ENCODE data around the gene ACSF2. TPM values are rescaled to one million over a fixed set of nuclear protein-coding genes. Genes with fewer than 3 reads are reported as not detected.
"Not testable (repeated sequence)": the region's sequence is repeated elsewhere in the genome, so short reads cannot be mapped to it uniquely, and the experiment has no call there.

Gene ACSF2
- total RNA-seq, 1 experiment from 2014 or later = 63.5 TPM

DNA sequence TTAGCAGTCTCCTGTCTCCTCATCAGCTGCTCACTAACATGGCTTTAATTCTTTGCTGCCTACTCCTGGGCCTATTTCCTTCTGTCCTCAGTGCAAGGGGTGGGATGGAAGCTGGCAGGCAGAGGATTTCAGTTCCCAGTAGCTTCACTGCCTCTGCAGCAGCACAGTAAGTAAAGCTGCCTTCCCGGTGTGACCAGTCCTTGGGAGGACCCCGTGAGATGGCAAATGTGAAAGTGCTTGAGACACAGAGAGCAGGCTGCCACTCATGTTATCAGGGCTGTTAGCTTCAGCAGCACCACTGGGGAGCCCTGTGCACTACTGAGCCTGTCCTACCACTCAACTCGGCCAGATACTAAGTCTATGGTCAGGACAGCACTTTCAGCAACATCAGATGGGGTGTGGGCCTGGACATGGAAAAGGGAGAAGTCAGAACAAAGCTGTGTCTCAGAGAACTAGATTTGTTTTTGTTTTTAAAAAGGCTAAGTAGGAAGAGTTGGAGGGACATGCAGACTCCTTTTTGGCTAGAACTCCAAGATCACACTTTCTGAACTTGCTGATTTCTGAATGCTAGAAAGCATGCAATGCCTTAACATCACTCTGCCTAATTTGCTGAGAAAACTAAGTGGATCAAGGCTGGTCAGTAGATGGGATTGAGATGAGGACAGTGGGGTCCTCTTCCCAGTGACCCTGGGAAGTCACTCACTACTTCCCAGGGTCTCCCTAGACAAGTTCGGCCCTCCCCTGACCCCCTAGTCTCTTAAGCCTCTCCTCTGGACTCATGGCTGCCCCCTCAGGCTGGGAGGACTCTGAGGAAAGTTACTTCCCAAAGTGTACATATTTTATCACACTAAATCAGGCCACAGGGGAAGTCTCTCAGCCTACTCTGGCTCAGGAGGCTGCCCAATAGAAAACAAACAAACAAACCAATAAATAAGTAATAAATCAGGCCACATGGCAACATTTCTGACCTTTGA lies 1.1 kb downstream of the ACSF2 start:
- H3K4me3 ChIP-seq (ENCODE audit: low read length) = peak overlapping the region; percentile 86
- H3K79me2 ChIP-seq (ENCODE audit: low read length) = peaks cover 38% of the 10 kb centered on the region
- H3K4me1 ChIP-seq (ENCODE audit: low read length) = peaks cover 47% of the 10 kb centered on the region
- H3K27ac ChIP-seq (ENCODE audit: low read length) = peak overlapping the region; percentile 66
- no peaks in the 10 kb centered on the region for H3K36me3 ChIP-seq (ENCODE audit: insufficient read depth, low read length)
- DNase-seq = peak; percentile 68
- no peaks in the 10 kb centered on the region for H4K20me1 ChIP-seq (ENCODE audit: insufficient read depth, low read depth, low read length)
- peak overlapping the region; percentile 75 for H3K4me2 ChIP-seq (ENCODE audit: low read depth, low read length, poor library complexity, severe bottlenecking)
- peak overlapping the region; percentile 83 for H3K9ac ChIP-seq (ENCODE audit: low read length)
- H3K9me2 ChIP-seq (replicated peaks; ENCODE audit: insufficient read depth, low read length) = no peaks in the 10 kb centered on the region
- 0 out of 2 replicates have a peak overlapping the region, but pooled peaks have one; percentile 4 for H2AFZ ChIP-seq (ENCODE audit: low read length)
- H3K9me3 ChIP-seq (ENCODE audit: low read length) = no peaks in the 10 kb centered on the region
- no peaks in the 10 kb centered on the region for H3K27me3 ChIP-seq (ENCODE audit: low read length)

DNA sequence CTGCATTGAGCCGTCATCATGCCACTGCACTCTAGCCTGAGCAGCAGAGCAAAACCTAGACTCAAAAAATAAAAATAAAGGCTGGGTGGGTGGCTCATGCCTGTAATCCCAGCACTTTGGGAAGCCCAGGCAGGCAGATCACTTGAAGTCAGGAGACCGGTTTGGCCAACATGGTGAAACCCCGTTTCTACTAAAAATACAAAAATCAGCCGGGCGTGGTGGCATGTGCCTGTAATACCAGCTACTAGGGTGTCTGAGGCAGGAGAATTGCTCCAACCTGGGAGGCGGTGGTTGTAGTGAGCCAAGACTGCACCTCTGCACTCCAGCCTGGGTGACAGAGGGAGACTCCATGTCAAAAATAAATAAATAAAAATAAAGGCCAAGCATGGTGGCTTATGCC lies 2.1 kb downstream of the ACSF2 start:
- peak overlapping the region; percentile 86; the same call in 1 of the 2 replicates for H3K4me3 ChIP-seq (ENCODE audit: low read length)
- not testable (repeated sequence) for H3K9me2 ChIP-seq (replicated peaks; ENCODE audit: insufficient read depth, low read length); H3K27ac ChIP-seq (ENCODE audit: low read length); H3K27me3 ChIP-seq (ENCODE audit: low read length); H3K9me3 ChIP-seq (ENCODE audit: low read length); H4K20me1 ChIP-seq (ENCODE audit: insufficient read depth, low read depth, low read length); DNase-seq; H2AFZ ChIP-seq (ENCODE audit: low read length); H3K36me3 ChIP-seq (ENCODE audit: insufficient read depth, low read length)
- peak overlapping the region; percentile 75 for H3K4me2 ChIP-seq (ENCODE audit: low read depth, low read length, poor library complexity, severe bottlenecking)
- H3K4me1 ChIP-seq (ENCODE audit: low read length) = peaks cover 47% of the 10 kb centered on the region
- peak overlapping the region; percentile 83; the same call in 1 of the 2 replicates for H3K9ac ChIP-seq (ENCODE audit: low read length)
- peaks cover 45% of the 10 kb centered on the region for H3K79me2 ChIP-seq (ENCODE audit: low read length)

DNA sequence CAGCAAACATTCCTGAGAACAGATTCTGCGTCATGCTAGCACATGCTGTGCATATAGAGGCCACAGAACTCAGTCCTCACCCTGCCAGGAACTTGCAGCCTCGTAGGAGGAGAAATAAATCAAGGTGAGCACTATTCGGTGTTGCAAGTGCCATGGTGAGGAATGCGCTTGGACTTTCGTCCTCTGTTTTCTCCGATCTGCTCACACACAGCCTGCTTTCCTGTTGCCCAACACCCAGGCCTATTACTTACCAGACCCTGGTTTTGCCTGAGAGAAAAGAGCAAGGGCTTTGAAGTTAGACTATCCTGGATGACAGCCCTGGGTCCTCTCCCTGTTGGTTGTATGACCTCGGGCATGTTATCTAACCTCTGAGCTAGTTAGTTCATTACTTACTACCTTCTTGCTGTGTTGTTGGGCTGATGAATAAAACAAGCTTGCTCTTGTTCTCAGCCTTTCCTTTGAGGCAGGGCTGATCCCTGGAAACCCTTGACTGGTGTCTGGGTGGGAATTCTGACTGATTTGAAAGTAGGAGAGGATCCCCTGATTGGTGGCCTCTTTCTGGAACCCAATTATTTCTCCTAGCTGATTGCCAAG lies 2.9 kb downstream of the ACSF2 start:
- Histone ChIP-seq H3K79me2 (ENCODE audit: low read length) (peaks cover 45% of the 10 kb centered on the region), H3K9me2 (replicated peaks; ENCODE audit: insufficient read depth, low read length) (no peaks in the 10 kb centered on the region), H3K36me3 (ENCODE audit: insufficient read depth, low read length) (no peaks in the 10 kb centered on the region), H3K9me3 (ENCODE audit: low read length) (no peaks in the 10 kb centered on the region), H4K20me1 (ENCODE audit: insufficient read depth, low read depth, low read length) (no peaks in the 10 kb centered on the region), H3K9ac (ENCODE audit: low read length) (no peak overlapping the region), H3K27ac (ENCODE audit: low read length) (no peak overlapping the region), H3K4me2 (ENCODE audit: low read depth, low read length, poor library complexity, severe bottlenecking) (no peak overlapping the region), H3K4me1 (ENCODE audit: low read length) (peaks cover 44% of the 10 kb centered on the region), H3K27me3 (ENCODE audit: low read length) (no peaks in the 10 kb centered on the region), H2AFZ (ENCODE audit: low read length) (no peak overlapping the region), H3K4me3 (ENCODE audit: low read length) (no peak overlapping the region)
- DNase-seq = no peak

DNA sequence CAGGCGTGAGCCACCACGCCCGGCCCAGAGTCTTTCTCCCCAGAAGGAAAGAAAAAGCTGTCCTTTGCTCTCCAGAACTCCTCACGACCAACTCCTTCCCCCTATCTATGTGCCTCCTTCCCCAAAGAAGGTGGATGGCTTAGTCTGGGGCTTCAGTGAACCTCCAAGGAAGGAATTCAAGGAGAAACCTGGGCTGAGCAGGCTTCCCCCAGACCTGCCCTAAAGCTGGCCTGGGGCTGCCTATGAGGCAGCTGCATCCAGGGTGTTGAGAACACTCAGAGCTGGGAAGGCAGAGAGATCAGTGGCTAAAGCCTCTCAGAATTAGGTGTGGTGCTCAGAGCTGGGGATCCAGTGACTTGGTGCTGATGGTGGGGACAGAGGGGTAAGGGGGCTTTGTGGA lies 3.8 kb downstream of the ACSF2 start:
- Histone ChIP-seq H3K9me2 (replicated peaks; ENCODE audit: insufficient read depth, low read length) (no peaks in the 10 kb centered on the region), H3K79me2 (ENCODE audit: low read length) (peaks cover 45% of the 10 kb centered on the region), H3K27ac (ENCODE audit: low read length) (no peak overlapping the region), H3K9me3 (ENCODE audit: low read length) (no peaks in the 10 kb centered on the region), H3K4me2 (ENCODE audit: low read depth, low read length, poor library complexity, severe bottlenecking) (no peak overlapping the region), H4K20me1 (ENCODE audit: insufficient read depth, low read depth, low read length) (no peaks in the 10 kb centered on the region), H3K36me3 (ENCODE audit: insufficient read depth, low read length) (no peaks in the 10 kb centered on the region), H2AFZ (ENCODE audit: low read length) (no peak overlapping the region), H3K27me3 (ENCODE audit: low read length) (no peaks in the 10 kb centered on the region), H3K9ac (ENCODE audit: low read length) (peak overlapping the region; percentile 16; the same call in 1 of the 2 replicates), H3K4me1 (ENCODE audit: low read length) (peaks cover 40% of the 10 kb centered on the region), H3K4me3 (ENCODE audit: low read length) (no peak overlapping the region)
- no peak for DNase-seq

DNA sequence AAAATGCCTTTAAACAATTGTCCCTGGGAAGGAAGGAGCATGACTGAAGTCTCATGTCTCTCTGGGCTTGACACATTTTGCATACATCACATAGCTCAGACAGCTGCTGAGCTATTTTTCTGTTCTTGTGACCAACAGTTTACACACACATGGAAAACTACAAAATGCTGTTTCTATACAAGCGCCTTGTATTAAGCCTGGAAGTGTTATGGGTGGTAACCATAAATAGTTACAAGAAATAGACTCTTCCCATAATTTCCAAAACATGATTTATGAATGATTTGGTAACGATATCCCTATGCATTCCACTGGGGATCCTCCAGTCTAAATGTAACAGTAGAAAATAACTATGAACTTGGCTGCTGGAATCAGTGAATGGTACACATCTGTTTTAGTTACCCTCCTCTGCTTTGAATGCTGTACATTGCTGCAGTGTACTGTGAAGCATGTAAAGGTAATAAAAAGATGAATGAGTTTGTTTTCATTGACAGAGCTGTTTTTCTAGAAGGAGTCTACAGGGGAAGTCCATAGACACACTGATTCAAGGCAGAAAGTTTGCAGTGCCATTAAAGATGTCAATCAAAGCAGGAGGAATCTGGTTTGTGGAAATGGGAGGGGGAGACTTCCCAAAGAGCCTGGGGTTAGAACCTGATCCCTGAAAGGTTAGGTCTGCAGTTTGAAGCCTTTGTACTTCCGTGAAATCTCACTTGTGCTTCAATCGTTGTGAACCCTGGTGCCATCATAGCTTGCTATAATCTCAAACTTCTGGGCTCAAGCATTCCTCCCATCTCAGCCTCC lies 5.0 kb downstream of the ACSF2 start:
- Histone ChIP-seq H3K9me3 (ENCODE audit: low read length) (no peaks in the 10 kb centered on the region), H3K27me3 (ENCODE audit: low read length) (no peaks in the 10 kb centered on the region), H3K4me2 (ENCODE audit: low read depth, low read length, poor library complexity, severe bottlenecking) (no peak overlapping the region), H3K4me3 (ENCODE audit: low read length) (no peak overlapping the region), H3K36me3 (ENCODE audit: insufficient read depth, low read length) (no peaks in the 10 kb centered on the region), H2AFZ (ENCODE audit: low read length) (no peak overlapping the region), H3K9ac (ENCODE audit: low read length) (no peak overlapping the region), H3K79me2 (ENCODE audit: low read length) (peaks cover 45% of the 10 kb centered on the region), H3K9me2 (replicated peaks; ENCODE audit: insufficient read depth, low read length) (no peaks in the 10 kb centered on the region), H3K27ac (ENCODE audit: low read length) (no peak overlapping the region), H4K20me1 (ENCODE audit: insufficient read depth, low read depth, low read length) (no peaks in the 10 kb centered on the region), H3K4me1 (ENCODE audit: low read length) (peaks cover 30% of the 10 kb centered on the region)
- DNase-seq = no peak

DNA sequence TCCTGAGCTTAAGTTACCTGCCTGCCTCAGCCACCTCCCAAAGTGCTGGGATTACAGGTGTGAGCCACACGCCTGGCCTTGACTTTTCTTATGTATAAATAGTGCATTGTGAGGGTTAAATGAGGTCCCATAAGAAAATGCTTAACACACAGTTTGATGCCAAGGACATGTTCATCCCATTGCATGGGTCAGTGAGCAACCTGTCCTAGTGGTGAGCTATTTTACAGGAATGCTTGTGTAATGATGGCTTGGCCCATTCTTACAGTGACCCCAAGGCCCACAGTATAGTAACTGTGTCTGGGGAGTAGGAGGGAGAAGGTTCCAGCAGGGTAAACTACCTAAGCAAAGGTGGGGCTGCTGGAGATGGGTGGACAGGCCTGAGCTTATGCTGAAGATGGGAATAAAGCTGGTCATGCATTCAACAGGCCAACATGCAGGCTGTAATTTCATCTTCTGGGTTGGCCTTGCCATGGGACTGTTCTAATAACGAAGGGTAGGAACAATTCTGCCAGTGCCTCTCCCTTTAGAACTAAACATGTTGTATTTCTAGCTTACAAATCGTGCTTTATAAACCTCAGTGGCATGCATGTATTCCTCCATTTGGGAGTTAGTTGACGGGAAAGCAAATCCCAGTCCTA lies 6.2 kb downstream of the ACSF2 start:
- no peak overlapping the region for H2AFZ ChIP-seq (ENCODE audit: low read length)
- H3K9me3 ChIP-seq (ENCODE audit: low read length) = no peaks in the 10 kb centered on the region
- no peaks in the 10 kb centered on the region for H3K27me3 ChIP-seq (ENCODE audit: low read length)
- DNase-seq = no peak
- 0 out of 2 replicates have a peak, but pooled peaks cover 3% of the 10 kb centered on the region for H3K36me3 ChIP-seq (ENCODE audit: insufficient read depth, low read length)
- no peak overlapping the region for H3K27ac ChIP-seq (ENCODE audit: low read length)
- no peaks in the 10 kb centered on the region for H3K9me2 ChIP-seq (replicated peaks; ENCODE audit: insufficient read depth, low read length)
- H4K20me1 ChIP-seq (ENCODE audit: insufficient read depth, low read depth, low read length) = no peaks in the 10 kb centered on the region
- no peak overlapping the region for H3K4me3 ChIP-seq (ENCODE audit: low read length)
- H3K9ac ChIP-seq (ENCODE audit: low read length) = no peak overlapping the region
- peaks cover 40% of the 10 kb centered on the region for H3K79me2 ChIP-seq (ENCODE audit: low read length)
- peaks cover 23% of the 10 kb centered on the region for H3K4me1 ChIP-seq (ENCODE audit: low read length)
- no peak overlapping the region for H3K4me2 ChIP-seq (ENCODE audit: low read depth, low read length, poor library complexity, severe bottlenecking)

- no peak overlapping the region for H3K9ac ChIP-seq (ENCODE audit: low read length)
- H3K36me3 ChIP-seq (ENCODE audit: insufficient read depth, low read length) = 0 out of 2 replicates have a peak, but pooled peaks cover 3% of the 10 kb centered on the region
- H3K27ac ChIP-seq (ENCODE audit: low read length) = no peak overlapping the region
- no peaks in the 10 kb centered on the region for H3K9me2 ChIP-seq (replicated peaks; ENCODE audit: insufficient read depth, low read length)
- no peaks in the 10 kb centered on the region for H4K20me1 ChIP-seq (ENCODE audit: insufficient read depth, low read depth, low read length)
- no peaks in the 10 kb centered on the region for H3K4me1 ChIP-seq (ENCODE audit: low read length)
- no peak overlapping the region for H3K4me3 ChIP-seq (ENCODE audit: low read length)
- no peak for DNase-seq
- H2AFZ ChIP-seq (ENCODE audit: low read length) = no peak overlapping the region
- peaks cover 28% of the 10 kb centered on the region for H3K79me2 ChIP-seq (ENCODE audit: low read length)
- H3K9me3 ChIP-seq (ENCODE audit: low read length) = no peaks in the 10 kb centered on the region
- no peaks in the 10 kb centered on the region for H3K27me3 ChIP-seq (ENCODE audit: low read length)
- no peak overlapping the region for H3K4me2 ChIP-seq (ENCODE audit: low read depth, low read length, poor library complexity, severe bottlenecking)
These were observed 11.4 kb downstream of the ACSF2 start for GRCh38 chr17:50437409-50437808.

Data from Karpas-422 (cell line).